A549 (cell line): ENCODE measurements around the gene FAM118B.

ENCODE experiments used
- BCL3 ChIP-seq: fragments of >200 bp; sonication (Bioruptor Twin); formaldehyde crosslinking; IDR thresholded peaks from 3 replicates; pipeline ENCODE4 v1.6.1; 2016
- CTCF ChIP-seq: fragments of >200 bp; sonication (Bioruptor Twin); formaldehyde crosslinking; IDR thresholded peaks from 3 replicates; pipeline ENCODE4 v1.5.1; 2016
- POLR2A ChIP-seq: IDR thresholded peaks from 2 replicates; pipeline ENCODE4 v1.6.1; 2012; ENCODE audit warnings: mild to moderate bottlenecking, low read length

GRCh38 chr11:126174816-126175215 is 36.8 kb upstream of the FAM118B start:
- TF ChIP-seq POLR2A = no peak
- no peak for TF ChIP-seq CTCF
- no peak for TF ChIP-seq BCL3
